ENCODE measurements around the gene GABRG3. TPM values are rescaled to one million over a fixed set of nuclear protein-coding genes. Genes with fewer than 3 reads are reported as not detected.

Gene GABRG3
- total RNA-seq, 1 experiment from 2014 or later, result not detected

- no peak for DNase-seq (ENCODE audit: low read depth)
Observed at GRCh38 chr15:27095886-27096624, 125.1 kb downstream of the GABRG3 start.

DNA sequence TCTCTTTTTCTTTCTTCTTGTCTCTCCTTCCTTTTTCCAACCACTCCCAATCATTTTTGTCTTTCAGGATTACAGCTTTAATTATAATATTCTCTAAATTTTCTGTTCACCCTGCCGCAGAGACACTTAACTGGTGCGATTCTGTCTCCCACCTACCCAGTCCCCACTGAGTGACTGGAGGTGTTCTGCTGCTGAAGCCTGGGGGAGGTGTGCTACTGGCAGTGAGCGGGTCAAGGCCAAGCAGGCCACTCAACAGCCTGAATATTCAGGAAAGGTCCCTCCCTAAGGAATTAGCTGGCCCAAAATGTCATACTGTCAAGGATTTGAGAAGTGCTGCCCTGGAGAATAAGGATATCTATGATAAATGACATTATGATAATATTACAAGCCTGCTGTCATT, 126.5 kb downstream of the GABRG3 start:
- no peak for DNase-seq (ENCODE audit: low read depth)

DNA sequence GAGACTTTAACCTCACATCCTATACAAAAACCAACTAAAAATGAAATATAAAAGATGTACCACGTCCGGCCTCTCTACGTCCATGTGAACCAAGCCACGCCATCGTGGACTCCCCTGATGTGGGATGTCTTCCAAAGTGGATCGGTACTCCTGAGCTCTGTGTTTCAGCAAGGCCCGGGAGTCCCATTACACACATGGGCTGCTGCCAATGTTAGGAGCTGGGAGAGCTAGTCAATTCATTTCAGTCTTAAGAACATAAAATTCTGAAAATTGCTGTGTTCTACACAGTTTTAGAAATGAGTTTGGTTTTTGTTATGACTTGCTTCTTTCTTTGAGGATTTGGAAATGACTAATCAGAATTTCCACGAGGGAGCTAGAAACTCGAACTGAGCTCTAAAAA, 131.0 kb downstream of the GABRG3 start:
- DNase-seq (ENCODE audit: low read depth), result no peak

GRCh38 chr15:27111323-27111722, 140.3 kb downstream of the GABRG3 start:
- DNase-seq (ENCODE audit: low read depth), result no peak

- DNase-seq (ENCODE audit: low read depth), result no peak
Observed at GRCh38 chr15:27114473-27114872, 143.5 kb downstream of the GABRG3 start.

DNA sequence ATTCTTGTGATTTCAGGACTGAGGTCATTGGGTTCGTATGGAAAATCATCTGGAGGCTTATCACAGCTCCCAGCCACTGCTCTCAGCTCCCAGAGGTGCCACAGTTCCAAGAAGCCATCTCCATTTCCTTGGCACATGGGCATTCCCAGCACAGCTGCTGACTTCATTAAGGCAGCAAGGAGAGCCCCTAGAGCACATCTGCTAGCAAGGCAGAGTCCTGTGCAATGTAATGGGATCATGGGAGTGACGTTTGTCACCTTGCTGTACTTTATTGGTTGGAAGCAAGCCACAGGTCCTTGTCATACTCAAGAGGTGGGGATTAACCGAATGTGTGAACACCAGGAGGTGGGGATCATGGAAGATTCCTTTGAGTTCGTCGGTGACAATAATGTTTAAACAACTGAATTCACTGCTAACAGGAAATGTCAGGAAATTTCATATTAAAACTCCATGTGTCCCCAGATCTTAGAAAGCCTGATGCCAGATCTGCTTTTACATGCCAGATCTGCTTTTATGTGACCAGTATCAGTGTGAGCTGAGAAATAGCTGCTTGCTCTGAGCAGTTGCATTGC, 148.8 kb downstream of the GABRG3 start:
- DNase-seq (ENCODE audit: low read depth), result no peak

- no peak for DNase-seq (ENCODE audit: low read depth)
Observed at GRCh38 chr15:27121672-27122071, 150.7 kb downstream of the GABRG3 start.

DNA sequence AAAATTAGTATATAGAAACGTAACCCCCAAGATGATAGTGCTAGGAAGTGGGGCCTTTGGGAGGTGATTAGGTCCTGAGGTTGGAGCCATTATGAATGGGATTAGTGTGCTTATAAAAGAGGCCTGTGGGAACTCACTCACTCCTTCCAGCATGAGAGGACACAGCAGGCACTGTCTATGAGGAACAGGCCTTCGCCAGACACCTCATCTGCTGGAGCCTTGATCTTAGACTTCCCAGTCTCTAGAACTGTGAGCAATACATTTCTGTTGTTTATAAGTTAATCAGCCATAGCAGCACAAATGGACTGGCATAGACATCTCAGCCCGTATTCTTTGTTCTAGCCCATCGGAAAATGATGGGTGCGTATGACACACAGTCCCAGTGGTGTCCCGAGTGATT, 152.3 kb downstream of the GABRG3 start:
- DNase-seq (ENCODE audit: low read depth), result no peak

GRCh38 chr15:27123808-27124207, 152.8 kb downstream of the GABRG3 start:
- no peak for DNase-seq (ENCODE audit: low read depth)

GRCh38 chr15:27124287-27124871, 153.4 kb downstream of the GABRG3 start:
- DNase-seq (ENCODE audit: low read depth), result peak; percentile 46

DNA sequence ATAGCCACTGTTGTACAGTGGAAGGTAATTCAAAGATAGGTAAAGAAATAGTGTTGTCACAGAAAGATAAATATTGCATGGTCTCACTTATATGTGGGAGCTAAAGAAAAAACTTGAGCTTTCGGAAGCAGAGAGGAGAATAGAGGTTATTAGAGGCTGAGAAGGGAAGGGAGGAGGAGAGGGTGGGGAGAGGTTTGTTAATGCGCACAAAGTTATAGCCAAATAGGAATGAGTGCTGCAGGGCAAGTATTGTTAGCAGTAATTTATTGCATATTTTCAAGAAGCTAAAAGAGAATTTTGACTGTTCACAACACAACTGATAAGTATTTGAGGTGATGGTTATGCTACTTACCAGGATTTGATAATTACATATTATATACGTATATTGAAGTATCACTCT, 154.2 kb downstream of the GABRG3 start:
- no peak for DNase-seq (ENCODE audit: low read depth)

DNA sequence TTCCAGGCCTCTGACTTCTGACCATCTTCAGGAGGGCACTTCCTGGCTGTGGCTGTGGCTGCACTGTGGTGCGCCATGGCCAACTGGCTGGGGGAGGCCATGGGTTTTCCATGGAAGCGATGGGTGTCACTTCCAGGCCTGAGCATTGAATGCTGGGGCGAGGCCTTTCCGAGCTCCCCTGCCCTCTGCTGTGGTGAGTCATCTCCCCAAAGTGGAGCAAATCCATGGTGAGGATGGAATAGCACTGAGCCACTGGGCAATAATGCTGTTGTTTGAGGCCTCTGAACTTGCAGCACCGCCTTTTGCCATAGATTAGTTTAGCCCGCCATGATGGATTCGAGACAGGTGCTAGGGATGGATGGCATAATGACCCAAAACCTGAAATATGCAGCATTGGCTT, 155.5 kb downstream of the GABRG3 start:
- DNase-seq (ENCODE audit: low read depth), result no peak

- DNase-seq (ENCODE audit: low read depth), result no peak
Observed at GRCh38 chr15:27127815-27128570, 157.0 kb downstream of the GABRG3 start.

- DNase-seq (ENCODE audit: low read depth), result no peak
Observed at GRCh38 chr15:27133249-27133648, 162.3 kb downstream of the GABRG3 start.

- DNase-seq (ENCODE audit: low read depth), result no peak
Observed at GRCh38 chr15:27134481-27134880, 163.5 kb downstream of the GABRG3 start.

DNA sequence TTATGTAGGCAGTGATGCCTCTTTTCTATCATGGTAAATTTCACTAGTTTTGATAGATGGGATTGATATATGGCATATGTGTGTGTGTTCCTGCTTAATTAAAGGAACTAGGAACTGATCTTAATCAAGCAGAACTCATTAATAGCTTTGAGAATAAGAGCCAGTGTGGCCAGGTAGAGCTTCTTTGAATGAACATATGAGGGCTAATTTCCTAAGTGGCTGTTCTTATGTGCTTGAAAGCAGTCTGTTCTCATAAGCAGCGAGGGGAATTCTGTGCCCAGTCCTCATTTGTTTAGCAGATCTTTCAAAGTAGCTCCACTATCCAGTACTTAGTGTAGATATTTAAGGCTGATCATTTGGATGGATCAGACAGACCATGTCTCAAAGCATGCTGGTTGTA, 164.2 kb downstream of the GABRG3 start:
- no peak for DNase-seq (ENCODE audit: low read depth)

- no peak for DNase-seq (ENCODE audit: low read depth)
Observed at GRCh38 chr15:27137127-27137526, 166.1 kb downstream of the GABRG3 start.

- no peak for DNase-seq (ENCODE audit: low read depth)
Observed at GRCh38 chr15:27165590-27165989, 194.6 kb downstream of the GABRG3 start.

GRCh38 chr15:27166917-27167316, 195.9 kb downstream of the GABRG3 start:
- DNase-seq (ENCODE audit: low read depth), result no peak

- no peak for DNase-seq (ENCODE audit: low read depth)
Observed at GRCh38 chr15:27167738-27168137, 196.8 kb downstream of the GABRG3 start.

- no peak for DNase-seq (ENCODE audit: low read depth)
Observed at GRCh38 chr15:27170851-27171250, 199.9 kb downstream of the GABRG3 start.

- no peak for DNase-seq (ENCODE audit: low read depth)
Observed at GRCh38 chr15:27172821-27173220, 201.8 kb downstream of the GABRG3 start.

All from Daoy (cell line).